Astrocyte (in vitro differentiated cells and primary cell): ENCODE data around the gene MOB1A. TPM values are rescaled to one million over a fixed set of nuclear protein-coding genes. Genes with fewer than 3 reads are reported as not detected.

Source experiments
- DNase-seq: peaks from one replicate; pipeline ENCODE4 v3.0.0-alpha.2; 2010; ENCODE audit warnings: low read depth
- FAIRE-seq: peaks from 2 replicates; lab custom pipeline; 2011; peaks lifted over from hg19 to GRCh38; lab: Jason Lieb, UNC
- H2AFZ ChIP-seq: 2 replicates; pipeline ENCODE4 v1.6.0; 2012; ENCODE audit warnings: low read depth, low read length, inconsistent platforms
- H3K27ac ChIP-seq: 2 replicates; pipeline ENCODE4 v1.5.1; 2011; ENCODE audit warnings: low read depth, low read length, inconsistent platforms
- H3K27me3 ChIP-seq: 2 replicates; pipeline ENCODE4 v1.6.0; 2011; ENCODE audit warnings: low read length, inconsistent platforms; ENCODE audit not compliant: insufficient read depth
- H3K36me3 ChIP-seq: 2 replicates; pipeline ENCODE4 v1.5.1; 2011; ENCODE audit warnings: low read length, inconsistent platforms; ENCODE audit not compliant: insufficient read depth
- H3K4me1 ChIP-seq: 2 replicates; pipeline ENCODE4 v1.5.1; 2011; ENCODE audit warnings: low read length, inconsistent platforms; ENCODE audit not compliant: insufficient read depth
- H3K4me2 ChIP-seq: 2 replicates; pipeline ENCODE4 v1.6.0; 2012; ENCODE audit warnings: low read length, inconsistent platforms
- H3K4me3 ChIP-seq: 2 replicates; pipeline ENCODE4 v1.5.1; 2011; ENCODE audit warnings: low read depth, mild to moderate bottlenecking, low read length, inconsistent platforms; ENCODE audit not compliant: insufficient read depth
- H3K79me2 ChIP-seq: 2 replicates; pipeline ENCODE4 v1.6.0; 2012; ENCODE audit warnings: mild to moderate bottlenecking, low read length, inconsistent platforms; ENCODE audit not compliant: insufficient read depth
- H3K9ac ChIP-seq: 2 replicates; pipeline ENCODE4 v1.6.0; 2012; ENCODE audit warnings: mild to moderate bottlenecking, low read length, inconsistent platforms
- H3K9me3 ChIP-seq: 2 replicates; pipeline ENCODE4 v1.5.1; 2012; ENCODE audit warnings: low read depth, mild to moderate bottlenecking, low read length, inconsistent platforms; ENCODE audit not compliant: insufficient read depth
- H4K20me1 ChIP-seq: 2 replicates; pipeline ENCODE4 v1.6.0; 2012; ENCODE audit warnings: low read length, inconsistent platforms; ENCODE audit not compliant: insufficient read depth
- H3K27ac Mint-ChIP-seq: one replicate; pipeline ENCODE4 v1.8.0; 2021; ENCODE audit warnings: mild to moderate bottlenecking, mixed read lengths; ENCODE audit not compliant: unreplicated experiment
- H3K27me3 Mint-ChIP-seq: one replicate; pipeline ENCODE4 v1.8.0; 2021; ENCODE audit warnings: low read depth, mixed read lengths; ENCODE audit not compliant: unreplicated experiment
- H3K36me3 Mint-ChIP-seq: one replicate; pipeline ENCODE4 v1.8.0; 2021; ENCODE audit warnings: low read depth, mixed read lengths; ENCODE audit not compliant: unreplicated experiment
- H3K4me1 Mint-ChIP-seq: one replicate; pipeline ENCODE4 v1.8.0; 2021; ENCODE audit warnings: low read depth, mixed read lengths; ENCODE audit not compliant: unreplicated experiment
- H3K4me3 Mint-ChIP-seq: one replicate; pipeline ENCODE4 v1.8.0; 2021; ENCODE audit warnings: mild to moderate bottlenecking, moderate library complexity, mixed read lengths; ENCODE audit not compliant: unreplicated experiment
- H3K9me3 Mint-ChIP-seq: one replicate; pipeline ENCODE4 v1.8.0; 2021; ENCODE audit warnings: mild to moderate bottlenecking, mixed read lengths; ENCODE audit not compliant: unreplicated experiment
- CTCF ChIP-seq: IDR thresholded peaks from 2 replicates; pipeline ENCODE4 v1.5.1; 2011; ENCODE audit warnings: low read depth, mild to moderate bottlenecking, inconsistent platforms, low read length, moderate library complexity; ENCODE audit not compliant: insufficient read depth
- EZH2 ChIP-seq: IDR thresholded peaks from 2 replicates; pipeline ENCODE4 v1.6.1; 2012; ENCODE audit warnings: mild to moderate bottlenecking, low read length, inconsistent platforms; ENCODE audit not compliant: insufficient read depth
- total RNA-seq: library from RNA; stranded (reverse); gene quantifications from 2 replicates; pipeline ENCODE4 v1.2.1, GENCODE V29; 2021

The MOB1A gene
- total RNA-seq, 1 donor from 2014 or later = 116 TPM

- peaks cover 64% of the 10 kb centered on the region for H3K79me2 ChIP-seq
- H3K4me2 ChIP-seq = peak overlapping the region; percentile 83
- no peak for DNase-seq
- H3K27me3 Mint-ChIP-seq = no peaks in the 10 kb centered on the region
- no peaks in the 10 kb centered on the region for H3K9me3 ChIP-seq
- peak overlapping the region; percentile 93 for H3K9ac ChIP-seq
- no peak for FAIRE-seq
- peak overlapping the region; percentile 95 for H3K4me3 Mint-ChIP-seq
- peaks cover 11% of the 10 kb centered on the region for H3K4me1 ChIP-seq
- peak overlapping the region; percentile 93 for H3K27ac Mint-ChIP-seq
- H3K4me1 Mint-ChIP-seq = peaks cover 13% of the 10 kb centered on the region
- TF ChIP-seq EZH2 (no peak), CTCF (no peak)
- no peaks in the 10 kb centered on the region for H3K27me3 ChIP-seq
- no peaks in the 10 kb centered on the region for H3K9me3 Mint-ChIP-seq
- no peaks in the 10 kb centered on the region for H3K36me3 ChIP-seq
- H4K20me1 ChIP-seq = peaks cover 52% of the 10 kb centered on the region
- no peak overlapping the region for H2AFZ ChIP-seq
- peak overlapping the region; percentile 83 for H3K4me3 ChIP-seq
- H3K36me3 Mint-ChIP-seq = peaks cover 6% of the 10 kb centered on the region
- no peak overlapping the region for H3K27ac ChIP-seq
Observed at GRCh38 chr2:74199871-74200305, 21.2 kb upstream of the MOB1A start.

GRCh38 chr2:74199275-74199701 is 20.6 kb upstream of the MOB1A start:
- H3K36me3 Mint-ChIP-seq = peaks cover 6% of the 10 kb centered on the region
- H3K27ac ChIP-seq = peak overlapping the region; percentile 91
- DNase-seq (no peak), FAIRE-seq (no peak)
- no peaks in the 10 kb centered on the region for H3K9me3 Mint-ChIP-seq
- H3K4me3 ChIP-seq = peak overlapping the region; percentile 83
- H3K27ac Mint-ChIP-seq = peak overlapping the region; percentile 93
- no peaks in the 10 kb centered on the region for H3K9me3 ChIP-seq
- H3K36me3 ChIP-seq = no peaks in the 10 kb centered on the region
- peak overlapping the region; percentile 83 for H3K4me2 ChIP-seq
- H3K27me3 ChIP-seq = no peaks in the 10 kb centered on the region
- peak overlapping the region; percentile 93 for H3K9ac ChIP-seq
- H3K4me1 Mint-ChIP-seq = peaks cover 9% of the 10 kb centered on the region
- peaks cover 46% of the 10 kb centered on the region for H4K20me1 ChIP-seq
- H3K27me3 Mint-ChIP-seq = no peaks in the 10 kb centered on the region
- no peak for TF ChIP-seq EZH2
- no peak for TF ChIP-seq CTCF
- H2AFZ ChIP-seq = peak overlapping the region; percentile 74
- H3K4me1 ChIP-seq = peaks cover 11% of the 10 kb centered on the region
- peak overlapping the region; percentile 95 for H3K4me3 Mint-ChIP-seq
- H3K79me2 ChIP-seq = peaks cover 58% of the 10 kb centered on the region
